ENCODE results near the gene ATP11B.

Gene ATP11B

DNA sequence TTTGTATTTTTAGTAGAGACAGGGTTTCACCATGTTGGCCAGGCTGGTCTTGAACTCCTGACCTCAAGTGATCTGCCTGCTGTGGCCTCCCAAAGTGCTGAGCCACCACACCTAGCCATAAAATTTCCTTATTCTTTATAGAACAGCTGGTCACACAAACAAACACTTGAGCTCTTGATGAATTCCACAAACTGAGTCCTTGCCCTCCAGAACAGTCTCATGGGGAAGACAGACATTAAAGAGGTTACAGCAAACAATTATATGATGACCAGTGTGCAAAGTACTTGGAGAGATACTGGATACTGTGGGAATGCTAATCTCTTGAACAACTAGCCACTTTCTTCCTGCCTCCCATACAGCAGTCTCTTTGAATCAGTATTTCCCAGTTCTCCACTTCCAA lies 7.5 kb upstream of the ATP11B start:
- TF ChIP-seq CTCF (conservative IDR thresholded peaks at IDR 0.05; ENCODE audit: low read depth, low read length): no peak
- no peak for DNase-seq (ENCODE audit: low read depth)
- no peak overlapping the region for H3K4me3 ChIP-seq (ENCODE audit: low read depth, low read length)

GRCh38 chr3:182786564-182787196 lies 6.6 kb upstream of the ATP11B start:
- no peak for DNase-seq (ENCODE audit: low read depth)
- TF ChIP-seq CTCF (conservative IDR thresholded peaks at IDR 0.05; ENCODE audit: low read depth, low read length): no peak
- no peak overlapping the region for H3K4me3 ChIP-seq (ENCODE audit: low read depth, low read length)

- TF ChIP-seq CTCF (conservative IDR thresholded peaks at IDR 0.05; ENCODE audit: low read depth, low read length): no peak
- peak; percentile 35 for DNase-seq (ENCODE audit: low read depth)
- no peak overlapping the region for H3K4me3 ChIP-seq (ENCODE audit: low read depth, low read length)
Measured at GRCh38 chr3:182787302-182788036, 5.8 kb upstream of the ATP11B start.

DNA sequence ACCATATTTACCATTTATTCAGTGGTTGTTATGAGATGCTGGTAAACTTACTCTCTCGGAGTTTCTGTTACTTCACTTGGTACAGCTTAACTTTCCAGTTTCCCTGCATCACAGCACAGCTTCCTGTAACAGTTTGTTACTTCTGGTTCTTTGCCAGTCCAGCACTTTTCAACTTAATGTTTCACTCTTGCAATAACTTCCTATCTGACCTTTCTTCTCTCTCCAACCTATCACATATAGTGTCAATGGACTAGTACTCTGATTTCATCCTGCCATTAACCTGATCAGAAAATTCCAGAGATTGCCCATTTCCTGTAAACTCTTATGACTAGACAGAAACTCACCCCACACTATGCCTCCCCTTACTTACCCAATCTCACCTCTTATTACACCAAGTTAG lies 3.9 kb upstream of the ATP11B start:
- TF ChIP-seq CTCF (conservative IDR thresholded peaks at IDR 0.05; ENCODE audit: low read depth, low read length): no peak
- H3K4me3 ChIP-seq (ENCODE audit: low read depth, low read length): no peak overlapping the region
- peak; percentile 56 for DNase-seq (ENCODE audit: low read depth)

DNA sequence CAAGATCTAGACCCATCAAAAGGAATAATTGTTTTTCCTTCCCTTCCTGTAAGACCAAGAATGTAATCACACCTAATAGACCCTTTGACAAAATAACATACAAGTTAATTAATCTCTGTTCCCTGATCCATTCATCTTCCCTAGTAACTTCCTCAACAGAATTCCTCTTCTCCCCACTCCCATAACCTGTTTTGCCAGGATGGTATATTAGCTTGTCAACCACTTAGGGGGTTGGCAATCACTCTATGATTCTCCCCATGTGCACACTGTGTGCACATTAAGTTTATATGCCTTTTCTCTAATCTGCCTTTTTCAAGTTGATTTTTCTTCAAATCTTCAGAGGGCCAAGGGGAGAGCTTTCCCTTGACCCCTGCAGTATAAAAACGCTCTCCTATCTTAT lies 2.7 kb upstream of the ATP11B start:
- no peak overlapping the region for H3K4me3 ChIP-seq (ENCODE audit: low read depth, low read length)
- no peak for DNase-seq (ENCODE audit: low read depth)
- no peak for TF ChIP-seq CTCF (conservative IDR thresholded peaks at IDR 0.05; ENCODE audit: low read depth, low read length)

- peak overlapping the region; percentile 87 for H3K4me3 ChIP-seq (ENCODE audit: low read depth, low read length)
- peak; percentile 31 for DNase-seq (ENCODE audit: low read depth)
- TF ChIP-seq CTCF (conservative IDR thresholded peaks at IDR 0.05; ENCODE audit: low read depth, low read length): no peak
Measured at GRCh38 chr3:182793663-182794454, 555 bp downstream of the ATP11B start.
